ENCODE results near the gene ST6GALNAC6.

DNA sequence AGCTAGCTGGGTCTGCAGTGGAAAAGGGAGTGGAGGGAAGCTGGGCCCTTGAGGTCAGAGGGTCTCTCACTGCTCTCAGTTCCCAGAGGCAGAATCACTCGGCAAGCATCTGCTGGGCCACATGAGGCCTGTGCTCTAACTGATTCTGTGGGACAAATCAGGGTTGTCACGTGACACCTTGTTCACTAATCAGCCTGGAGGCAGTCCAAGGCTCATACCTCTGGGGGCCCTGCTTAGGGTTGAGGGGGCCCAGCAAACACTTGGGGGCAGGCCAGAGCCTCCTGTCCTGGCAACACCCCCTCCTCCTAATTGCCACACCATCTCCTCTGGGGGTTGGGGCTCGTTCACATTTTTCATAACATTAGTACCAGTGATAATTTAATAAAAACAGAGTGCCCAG, 47.3 kb upstream of the ST6GALNAC6 start:
- TF ChIP-seq POLR2A (IDR thresholded peaks at IDR 0.05): no peak
- TF ChIP-seq CTCF (IDR thresholded peaks at IDR 0.05): no peak
